Peyer's patch (tissue), 4 donors: ENCODE results near the gene GRAPL. TPM values are rescaled to one million over a fixed set of nuclear protein-coding genes. Genes with fewer than 3 reads are reported as not detected.
"Not testable (repeated sequence)": the region's sequence is repeated elsewhere in the genome, so short reads cannot be mapped to it uniquely, and the experiment has no call there.

ENCODE experiments used
- DNase-seq, 3 donors: peaks; one replicate each; pipeline ENCODE4 v3.0.0-alpha.2; 2017 to 2019
- H3K27ac ChIP-seq, 4 donors: fragments of 200-600 bp; sonication (generic); one replicate each; pipeline ENCODE4 v1.5.1; 2016 to 2019
- H3K27me3 ChIP-seq, 2 donors: fragments of 200-600 bp; sonication (generic); one replicate each; pipeline ENCODE4 v1.5.1; 2019
- H3K36me3 ChIP-seq, 3 donors: fragments of 200-600 bp; sonication (generic); one replicate each; pipeline ENCODE4 v1.5.1; 2016 to 2019
- H3K4me1 ChIP-seq, 4 donors: fragments of 200-600 bp; sonication (generic); one replicate each; pipeline ENCODE4 v1.5.1; 2016 to 2019
- H3K4me3 ChIP-seq, 4 donors: fragments of 200-600 bp; sonication (generic); 1 replicate in 3 of 4; 2 replicates in 1 of 4; pipeline ENCODE4 v1.5.1; 2016 to 2019; ENCODE audit warnings: mild to moderate bottlenecking in 1 of 4
- H3K9me3 ChIP-seq, 4 donors: fragments of 200-600 bp; sonication (generic); one replicate each; pipeline ENCODE4 v1.5.1; 2016 to 2019; ENCODE audit warnings: mild to moderate bottlenecking in 1 of 4
- total RNA-seq, 4 donors: library from RNA; depleted of rRNA; stranded (reverse); fragments of >200 nt; gene quantifications; one replicate each; pipeline ENCODE4 v1.1.0, GENCODE V29; 2016

Gene GRAPL
- total RNA-seq, 4 donors from 2014 or later = 3.7 to 17.3 (median 9.2) TPM

- not testable (repeated sequence) for H3K27me3 ChIP-seq, H3K36me3 ChIP-seq, DNase-seq, H3K4me1 ChIP-seq, H3K4me3 ChIP-seq, H3K9me3 ChIP-seq
- peak overlapping the region in 1 of 4 donors; percentile 57 for H3K27ac ChIP-seq
Observed at GRCh38 chr17:19187883-19188869, 60.8 kb downstream of the GRAPL start.

DNA sequence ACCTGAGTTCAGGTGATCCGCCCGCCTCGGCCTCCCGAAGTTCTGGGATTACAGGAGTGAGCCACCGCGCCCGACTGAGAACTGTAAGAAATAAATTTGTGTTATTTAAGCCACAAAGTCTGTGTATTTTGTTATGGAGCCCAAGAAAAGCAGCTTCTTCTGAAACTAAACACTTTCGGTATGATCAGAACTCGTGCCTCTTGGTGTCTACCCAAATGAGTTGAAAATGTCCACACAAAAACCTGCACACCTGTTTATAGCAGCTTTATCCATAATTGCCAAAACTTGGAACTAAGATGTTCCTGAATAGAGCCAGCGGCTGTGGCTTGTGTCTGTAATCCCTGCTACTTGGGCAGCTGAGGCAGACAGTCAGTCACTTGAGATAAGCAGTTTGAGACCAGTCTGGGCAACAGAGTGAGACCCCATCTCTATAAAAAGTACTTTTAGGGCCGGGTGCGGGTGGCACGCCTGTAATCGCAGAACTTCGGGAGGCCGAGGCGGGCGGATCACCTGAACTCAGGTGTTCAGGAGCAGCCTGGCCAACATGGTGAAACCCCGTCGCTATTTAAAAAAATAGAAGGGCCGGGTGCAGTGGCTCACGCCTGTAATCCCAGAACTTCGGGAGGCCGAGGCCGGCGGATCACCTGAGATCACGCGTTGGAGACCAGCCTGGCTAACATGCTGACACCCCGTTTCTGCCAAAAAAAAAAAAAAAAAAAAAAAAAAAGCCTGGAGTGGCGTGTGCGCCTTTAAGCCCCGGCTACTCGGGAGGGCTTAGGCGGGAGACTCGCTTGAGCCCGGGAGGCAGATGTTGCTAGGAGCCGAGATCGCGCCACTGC lies 61.7 kb downstream of the GRAPL start:
- H3K4me1 ChIP-seq, H3K4me3 ChIP-seq, DNase-seq, H3K9me3 ChIP-seq, H3K27me3 ChIP-seq, H3K36me3 ChIP-seq, H3K27ac ChIP-seq: not testable (repeated sequence)

GRCh38 chr17:19189781-19190405 lies 62.5 kb downstream of the GRAPL start:
- not testable (repeated sequence) for H3K27me3 ChIP-seq, H3K36me3 ChIP-seq, H3K4me3 ChIP-seq, DNase-seq, H3K9me3 ChIP-seq, H3K4me1 ChIP-seq, H3K27ac ChIP-seq

GRCh38 chr17:19196382-19197204 lies 69.2 kb downstream of the GRAPL start:
- H3K27ac ChIP-seq, H3K9me3 ChIP-seq, H3K27me3 ChIP-seq, H3K36me3 ChIP-seq, DNase-seq, H3K4me1 ChIP-seq: not testable (repeated sequence)
- H3K4me3 ChIP-seq = peak overlapping the region in 3 of 4 donors; percentile 33 to 52 (median 42)

- H3K4me1 ChIP-seq = not testable (repeated sequence)
Observed at GRCh38 chr17:19202448-19202847, 75.1 kb downstream of the GRAPL start.

DNA sequence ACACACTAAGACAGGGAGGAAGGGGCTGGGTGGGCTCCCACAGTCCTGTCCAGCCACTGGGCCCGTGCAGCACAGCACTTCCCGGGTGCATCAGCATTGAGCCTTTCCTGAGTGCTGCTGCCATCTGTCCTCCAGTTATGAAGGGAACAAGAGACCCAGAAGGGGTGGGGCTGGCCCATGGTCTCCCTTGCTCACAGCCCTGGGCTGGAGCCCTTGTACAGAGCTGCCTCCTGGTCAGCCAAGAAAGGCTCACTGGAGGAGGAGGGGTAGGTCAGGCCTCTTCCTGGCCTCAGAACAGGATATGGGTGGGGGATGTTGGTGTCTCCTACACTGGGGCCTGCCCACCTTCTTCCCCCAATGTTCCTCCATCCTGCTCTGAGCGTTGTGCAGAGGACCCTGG lies 76.0 kb downstream of the GRAPL start:
- not testable (repeated sequence) for H3K9me3 ChIP-seq, H3K36me3 ChIP-seq, H3K27ac ChIP-seq, H3K4me1 ChIP-seq, H3K27me3 ChIP-seq, H3K4me3 ChIP-seq, DNase-seq

More at GRCh38 chr17:19202448-19202847, 75.1 kb downstream of the GRAPL start:
- not testable (repeated sequence) for H3K4me3 ChIP-seq, H3K27ac ChIP-seq, DNase-seq, H3K9me3 ChIP-seq, H3K27me3 ChIP-seq, H3K36me3 ChIP-seq

Other genes with a start within 250 kb of the GRAPL start
- gene SLC5A10, start 175.4 kb upstream of the GRAPL start, total RNA-seq = not detected
- gene FAM83G, start 122.8 kb upstream of the GRAPL start, total RNA-seq = 10 to 100 TPM in 3 of 4 donors, 1 to 10 TPM in 1; 9.9 to 48.4 (median 37.4) TPM
- gene GRAP, start 80.6 kb upstream of the GRAPL start, total RNA-seq = 10 to 100 TPM in 1 of 4 donors, 1 to 10 TPM in 3; 3.0 to 85.0 (median 3.2) TPM
- 10 to 100 TPM; 23.9 to 35.1 (median 34.1) TPM for gene EPN2, start 109.8 kb downstream of the GRAPL start, total RNA-seq
- gene B9D1, start 235.1 kb downstream of the GRAPL start, total RNA-seq = 10 to 100 TPM in 1 of 4 donors, 1 to 10 TPM in 2, not detected in 1; 4.5 to 15.7 (median 5.6) TPM